K562 (cell line): ENCODE results near the gene GPX6. TPM values are rescaled to one million over a fixed set of nuclear protein-coding genes. Genes with fewer than 3 reads are reported as not detected.

Experiments
- AFF1 ChIP-seq, 2 experiments: fragments of 450-650 bp; IDR thresholded peaks; 2 replicates each; pipeline ENCODE4 v1.6.1; 2018; ENCODE audit warnings: mild to moderate bottlenecking in 2 of 2, low read depth in 1 of 2; ENCODE audit not compliant: partially characterized antibody in 2 of 2
- CHCHD3 ChIP-seq: fragments of 250-450 bp; sonication (Bioruptor Pico); IDR thresholded peaks from 2 replicates; pipeline ENCODE4 v2.1.2; 2022; ENCODE audit warnings: mild to moderate bottlenecking
- HEY1 ChIP-seq: fragments of 250-450 bp; sonication (Bioruptor Pico); IDR thresholded peaks from 2 replicates; pipeline ENCODE4 v1.5.0; 2020; ENCODE audit warnings: mild to moderate bottlenecking, moderate library complexity, borderline replicate concordance
- KDM5B ChIP-seq: fragments of 200-600 bp; sonication (generic); IDR thresholded peaks from 2 replicates; pipeline ENCODE4 v1.6.1; 2012; ENCODE audit warnings: low read depth, mild to moderate bottlenecking, moderate library complexity, low read length, control low read depth, inconsistent platforms; ENCODE audit not compliant: insufficient replicate concordance
- MTA1 ChIP-seq: fragments of 450-650 bp; IDR thresholded peaks from 2 replicates; pipeline ENCODE4 v1.6.1; 2017; ENCODE audit warnings: borderline replicate concordance
- MTA3 ChIP-seq: fragments of 450-650 bp; formaldehyde crosslinking; IDR thresholded peaks from 2 replicates; pipeline ENCODE4 v1.6.1; 2017; ENCODE audit warnings: mild to moderate bottlenecking, borderline replicate concordance
- NELFE ChIP-seq: IDR thresholded peaks from 2 replicates; pipeline ENCODE4 v1.6.1; 2011; ENCODE audit warnings: mild to moderate bottlenecking; ENCODE audit not compliant: insufficient read depth, insufficient read length
- POLR3G ChIP-seq: IDR thresholded peaks from 2 replicates; pipeline ENCODE4 v1.6.1; 2011; ENCODE audit not compliant: insufficient read length, insufficient replicate concordance; ENCODE audit errors: extremely low read depth
- STAG1 ChIP-seq: sonication (generic); formaldehyde crosslinking; IDR thresholded peaks from 2 replicates; pipeline ENCODE4 v1.5.0; 2020; ENCODE audit warnings: missing genetic modification reagents, borderline replicate concordance
- XRCC3 ChIP-seq: fragments of 450-650 bp; IDR thresholded peaks from 2 replicates; pipeline ENCODE4 v1.6.1; 2017; ENCODE audit warnings: mild to moderate bottlenecking, moderate library complexity
- polyA plus RNA-seq, 8 experiments: library from polyadenylated mRNA; depleted of rRNA in 4 of 8; stranded (reverse) in 5 of 8; unstranded in 3 of 8; fragments of >200 nt; fragmentation: Nextera tagmentation in 2 of 8; fragmentation: Illumina TruSeq in 1 of 8; extraction: Ambion mirVana in 2 of 8; extraction: Trizol in 1 of 8; gene quantifications; 2 replicates each; pipeline versions ENCODE4 v1.2.1 to v1.2.3, GENCODE V29; 2011 to 2014; ENCODE audit warnings: inconsistent platforms in 1 of 8, missing spikeins in 1 of 8
- total RNA-seq, 7 experiments: library from RNA; depleted of rRNA in 6 of 7; stranded (reverse); fragments of >200 nt in 6 of 7; fragmentation: Illumina TruSeq in 2 of 7; extraction: Trizol in 2 of 7; gene quantifications; 2 replicates each; pipeline versions ENCODE4 v1.2.1 to v1.2.3, GENCODE V29; 2011 to 2021; ENCODE audit warnings: low replicate concordance in 1 of 7
- TF ChIP-seq, protein P1 (sequence below): IDR thresholded peaks from 3 replicates; pipeline ENCODE4 v1.6.1; 2011; ENCODE audit warnings: borderline replicate concordance, mild to moderate bottlenecking, moderate library complexity; ENCODE audit not compliant: insufficient read length; ENCODE audit errors: extremely low read depth
- TF ChIP-seq, protein P2 (sequence below): sonication (generic); formaldehyde crosslinking; IDR thresholded peaks from 2 replicates; pipeline ENCODE4 v1.8.0; 2022; ENCODE audit warnings: mild to moderate bottlenecking, missing genetic modification reagents, borderline replicate concordance
- TF ChIP-seq, protein P3 (sequence below): fragments of 450-650 bp; formaldehyde crosslinking; IDR thresholded peaks from 2 replicates; pipeline ENCODE4 v1.4.0; 2022; ENCODE audit warnings: missing genetic modification characterization

The GPX6 gene
- total and polyA plus RNA-seq, 9 of the 15 experiments (the other 6 are each of a cell fraction or from before 2014, with no cell fraction given) = not detected

DNA sequence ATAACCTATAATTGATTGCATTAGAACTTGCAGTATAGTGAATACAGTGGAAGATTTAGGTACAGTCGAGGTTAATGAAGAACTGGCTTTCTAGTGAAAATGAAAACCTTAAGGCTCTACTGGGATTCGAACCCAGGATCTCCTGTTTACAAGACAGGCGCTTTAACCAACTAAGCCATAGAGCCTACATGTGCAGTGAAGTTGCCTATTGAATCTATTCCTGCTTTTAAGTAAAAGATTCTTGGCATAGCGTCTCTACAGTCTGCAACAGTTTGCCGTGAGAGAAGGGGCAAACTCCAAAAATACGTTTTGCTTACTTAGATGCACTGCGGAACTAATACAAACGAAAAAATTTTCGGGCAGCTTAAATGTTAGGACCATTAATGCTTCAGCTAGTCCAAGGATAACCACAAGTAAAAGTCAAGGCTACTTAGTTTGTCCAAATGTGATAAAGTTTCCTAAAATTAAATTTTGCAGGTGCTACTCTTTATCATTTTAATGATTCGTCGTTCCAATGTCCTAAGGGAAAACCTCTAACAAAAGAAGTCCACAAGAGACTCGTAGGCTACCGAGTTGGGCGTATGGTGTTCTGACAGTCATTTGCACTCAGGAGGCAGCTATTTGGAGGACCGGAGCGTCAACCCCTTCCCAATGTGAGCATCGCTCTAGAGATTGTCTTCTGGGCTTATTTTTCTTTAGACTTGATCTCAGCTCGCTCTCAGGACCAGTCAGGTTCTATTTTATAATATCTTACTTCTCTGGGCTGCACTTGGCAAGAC, 41.0 kb downstream of the GPX6 start (continued):
- TF ChIP-seq, protein P1, sequence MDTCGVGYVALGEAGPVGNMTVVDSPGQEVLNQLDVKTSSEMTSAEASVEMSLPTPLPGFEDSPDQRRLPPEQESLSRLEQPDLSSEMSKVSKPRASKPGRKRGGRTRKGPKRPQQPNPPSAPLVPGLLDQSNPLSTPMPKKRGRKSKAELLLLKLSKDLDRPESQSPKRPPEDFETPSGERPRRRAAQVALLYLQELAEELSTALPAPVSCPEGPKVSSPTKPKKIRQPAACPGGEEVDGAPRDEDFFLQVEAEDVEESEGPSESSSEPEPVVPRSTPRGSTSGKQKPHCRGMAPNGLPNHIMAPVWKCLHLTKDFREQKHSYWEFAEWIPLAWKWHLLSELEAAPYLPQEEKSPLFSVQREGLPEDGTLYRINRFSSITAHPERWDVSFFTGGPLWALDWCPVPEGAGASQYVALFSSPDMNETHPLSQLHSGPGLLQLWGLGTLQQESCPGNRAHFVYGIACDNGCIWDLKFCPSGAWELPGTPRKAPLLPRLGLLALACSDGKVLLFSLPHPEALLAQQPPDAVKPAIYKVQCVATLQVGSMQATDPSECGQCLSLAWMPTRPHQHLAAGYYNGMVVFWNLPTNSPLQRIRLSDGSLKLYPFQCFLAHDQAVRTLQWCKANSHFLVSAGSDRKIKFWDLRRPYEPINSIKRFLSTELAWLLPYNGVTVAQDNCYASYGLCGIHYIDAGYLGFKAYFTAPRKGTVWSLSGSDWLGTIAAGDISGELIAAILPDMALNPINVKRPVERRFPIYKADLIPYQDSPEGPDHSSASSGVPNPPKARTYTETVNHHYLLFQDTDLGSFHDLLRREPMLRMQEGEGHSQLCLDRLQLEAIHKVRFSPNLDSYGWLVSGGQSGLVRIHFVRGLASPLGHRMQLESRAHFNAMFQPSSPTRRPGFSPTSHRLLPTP = peak; percentile 93
- peak; percentile 84 for TF ChIP-seq MTA1
- peak; percentile 90 for TF ChIP-seq POLR3G
- TF ChIP-seq, protein P2, sequence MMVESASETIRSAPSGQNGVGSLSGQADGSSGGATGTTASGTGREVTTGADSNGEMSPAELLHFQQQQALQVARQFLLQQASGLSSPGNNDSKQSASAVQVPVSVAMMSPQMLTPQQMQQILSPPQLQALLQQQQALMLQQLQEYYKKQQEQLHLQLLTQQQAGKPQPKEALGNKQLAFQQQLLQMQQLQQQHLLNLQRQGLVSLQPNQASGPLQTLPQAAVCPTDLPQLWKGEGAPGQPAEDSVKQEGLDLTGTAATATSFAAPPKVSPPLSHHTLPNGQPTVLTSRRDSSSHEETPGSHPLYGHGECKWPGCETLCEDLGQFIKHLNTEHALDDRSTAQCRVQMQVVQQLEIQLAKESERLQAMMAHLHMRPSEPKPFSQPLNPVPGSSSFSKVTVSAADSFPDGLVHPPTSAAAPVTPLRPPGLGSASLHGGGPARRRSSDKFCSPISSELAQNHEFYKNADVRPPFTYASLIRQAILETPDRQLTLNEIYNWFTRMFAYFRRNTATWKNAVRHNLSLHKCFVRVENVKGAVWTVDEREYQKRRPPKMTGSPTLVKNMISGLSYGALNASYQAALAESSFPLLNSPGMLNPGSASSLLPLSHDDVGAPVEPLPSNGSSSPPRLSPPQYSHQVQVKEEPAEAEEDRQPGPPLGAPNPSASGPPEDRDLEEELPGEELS (CRISPR knock-in tag) = no peak
- TF ChIP-seq STAG1 (CRISPR knock-in tag) = no peak
- TF ChIP-seq MTA3 = peak; percentile 65; the same call in 1 of the 2 replicates
- TF ChIP-seq HEY1 (CRISPR knock-in tag) = 0 out of 2 replicates have a peak, but pooled peaks have one; percentile 35
- no peak for TF ChIP-seq XRCC3
- no peak for TF ChIP-seq CHCHD3 (CRISPR knock-in tag)
- no peak for TF ChIP-seq NELFE
- peak; percentile 30 for TF ChIP-seq KDM5B
- TF ChIP-seq AFF1 (IDR thresholded peaks at IDR 0.05; ENCODE audit: low read depth in 1 of 2, partially characterized antibody in 2 of 2) = peak; percentile 56 to 87
- TF ChIP-seq, protein P3, sequence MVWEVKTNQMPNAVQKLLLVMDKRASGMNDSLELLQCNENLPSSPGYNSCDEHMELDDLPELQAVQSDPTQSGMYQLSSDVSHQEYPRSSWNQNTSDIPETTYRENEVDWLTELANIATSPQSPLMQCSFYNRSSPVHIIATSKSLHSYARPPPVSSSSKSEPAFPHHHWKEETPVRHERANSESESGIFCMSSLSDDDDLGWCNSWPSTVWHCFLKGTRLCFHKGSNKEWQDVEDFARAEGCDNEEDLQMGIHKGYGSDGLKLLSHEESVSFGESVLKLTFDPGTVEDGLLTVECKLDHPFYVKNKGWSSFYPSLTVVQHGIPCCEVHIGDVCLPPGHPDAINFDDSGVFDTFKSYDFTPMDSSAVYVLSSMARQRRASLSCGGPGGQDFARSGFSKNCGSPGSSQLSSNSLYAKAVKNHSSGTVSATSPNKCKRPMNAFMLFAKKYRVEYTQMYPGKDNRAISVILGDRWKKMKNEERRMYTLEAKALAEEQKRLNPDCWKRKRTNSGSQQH (CRISPR knock-in tag) = peak; percentile 51; the same call in 1 of the 2 replicates
